H9 (cell line): Measurements from ENCODE around the gene AKAP12. TPM values are rescaled to one million over a fixed set of nuclear protein-coding genes. Genes with fewer than 3 reads are reported as not detected.

Source experiments
- DNase-seq: peaks from one replicate; pipeline ENCODE4 v3.0.0-alpha.2; 2017
- H2AFZ ChIP-seq: one replicate; pipeline ENCODE4 v1.6.1; 2013; ENCODE audit warnings: mild to moderate bottlenecking, low read length, control low read depth, moderate library complexity
- H2AK5ac ChIP-seq: 2 replicates; pipeline ENCODE4 v1.6.1; 2013; ENCODE audit warnings: low read length, control low read depth, mixed read lengths; ENCODE audit not compliant: insufficient read length
- H2BK120ac ChIP-seq: one replicate; pipeline ENCODE4 v1.6.1; 2013; ENCODE audit warnings: low read depth, mild to moderate bottlenecking, low read length, control low read depth, inconsistent platforms; ENCODE audit not compliant: poor library complexity, severe bottlenecking
- H2BK12ac ChIP-seq: 2 replicates; pipeline ENCODE4 v1.6.1; 2013; ENCODE audit warnings: low read length, control low read depth, mixed read lengths, low read depth; ENCODE audit not compliant: insufficient read length
- H2BK15ac ChIP-seq: 2 replicates; pipeline ENCODE4 v1.6.1; 2013; ENCODE audit warnings: low read depth, low read length, control low read depth
- H2BK20ac ChIP-seq: one replicate; pipeline ENCODE4 v1.6.1; 2013; ENCODE audit warnings: low read depth, mild to moderate bottlenecking, low read length, control low read depth, inconsistent platforms; ENCODE audit not compliant: poor library complexity, severe bottlenecking
- H2BK5ac ChIP-seq: 2 replicates; pipeline ENCODE4 v1.6.1; 2013; ENCODE audit warnings: low read length, control low read depth, mixed read lengths; ENCODE audit not compliant: insufficient read length
- H3K14ac ChIP-seq: 2 replicates; pipeline ENCODE4 v1.6.1; 2013; ENCODE audit warnings: low read length, control low read depth; ENCODE audit not compliant: insufficient read depth
- H3K18ac ChIP-seq: 2 replicates; pipeline ENCODE4 v1.6.1; 2013; ENCODE audit warnings: low read depth, mild to moderate bottlenecking, mixed read lengths, low read length, control low read depth; ENCODE audit not compliant: insufficient read length
- H3K23ac ChIP-seq: 2 replicates; pipeline ENCODE4 v1.6.1; 2013; ENCODE audit warnings: low read length, control low read depth, mixed read lengths, low read depth; ENCODE audit not compliant: insufficient read length
- H3K23me2 ChIP-seq: 2 replicates; pipeline ENCODE4 v1.6.1; 2013; ENCODE audit warnings: low read depth, mild to moderate bottlenecking, mixed read lengths, low read length, control low read depth; ENCODE audit not compliant: insufficient read length, poor library complexity, severe bottlenecking
- H3K27ac ChIP-seq: 2 replicates; pipeline ENCODE4 v1.5.1; 2013; ENCODE audit warnings: low read length, control low read depth, mixed read lengths, low read depth; ENCODE audit not compliant: insufficient read length
- H3K27me3 ChIP-seq: 2 replicates; pipeline ENCODE4 v1.6.1; 2013; ENCODE audit warnings: low read length, control low read depth, inconsistent platforms; ENCODE audit not compliant: insufficient read depth
- H3K4ac ChIP-seq: 2 replicates; pipeline ENCODE4 v1.6.1; 2013; ENCODE audit warnings: low read depth, mild to moderate bottlenecking, control low read depth, inconsistent platforms, low read length, moderate library complexity
- H3K4me1 ChIP-seq: 2 replicates; pipeline ENCODE4 v1.6.1; 2013; ENCODE audit warnings: low read length, control low read depth, inconsistent platforms; ENCODE audit not compliant: insufficient read depth
- H3K4me2 ChIP-seq: 2 replicates; pipeline ENCODE4 v1.6.1; 2013; ENCODE audit warnings: low read length, control low read depth, mixed read lengths; ENCODE audit not compliant: insufficient read length, insufficient read depth
- H3K56ac ChIP-seq: 2 replicates; pipeline ENCODE4 v1.6.1; 2013; ENCODE audit warnings: low read depth, mild to moderate bottlenecking, mixed read lengths, low read length, control low read depth; ENCODE audit not compliant: insufficient read length
- H3K79me1 ChIP-seq: 2 replicates; pipeline ENCODE4 v1.6.1; 2013; ENCODE audit warnings: low read depth, mild to moderate bottlenecking, moderate library complexity, low read length, control low read depth, inconsistent platforms; ENCODE audit not compliant: insufficient read depth, poor library complexity, severe bottlenecking
- H3K79me2 ChIP-seq: 2 replicates; pipeline ENCODE4 v1.6.1; 2013; ENCODE audit warnings: low read length, control low read depth, inconsistent platforms; ENCODE audit not compliant: insufficient read depth
- H3K9ac ChIP-seq: 2 replicates; pipeline ENCODE4 v1.6.1; 2013; ENCODE audit warnings: low read length, control low read depth, mixed read lengths; ENCODE audit not compliant: insufficient read length; ENCODE audit errors: extremely low read depth
- H3K9me3 ChIP-seq: one replicate; pipeline ENCODE4 v1.6.1; 2013; ENCODE audit warnings: low read depth, low read length, inconsistent platforms; ENCODE audit not compliant: control insufficient read depth
- H3T11ph ChIP-seq: one replicate; pipeline ENCODE4 v1.6.1; 2013; ENCODE audit warnings: mild to moderate bottlenecking, low read length, control low read depth, inconsistent platforms
- H4K20me1 ChIP-seq: one replicate; pipeline ENCODE4 v1.6.1; 2013; ENCODE audit not compliant: control insufficient read depth, insufficient read length, insufficient read depth
- H4K5ac ChIP-seq: 2 replicates; pipeline ENCODE4 v1.6.1; 2013; ENCODE audit warnings: low read depth, mild to moderate bottlenecking, mixed read lengths, low read length, control low read depth; ENCODE audit not compliant: insufficient read length
- H4K8ac ChIP-seq: replicated peaks from 2 replicates; pipeline ENCODE4 v1.6.1; 2013; ENCODE audit warnings: low read length, control low read depth, mixed read lengths, low read depth; ENCODE audit not compliant: insufficient read length
- H4K91ac ChIP-seq: 2 replicates; pipeline ENCODE4 v1.6.1; 2013; ENCODE audit warnings: low read depth, mild to moderate bottlenecking, moderate library complexity, mixed read lengths, low read length, control low read depth; ENCODE audit not compliant: insufficient read length
- H3K27ac Mint-ChIP-seq, 3 experiments: 2 replicates in 2 of 3; 3 replicates in 1 of 3; pipeline ENCODE4 v1.8.0; 2020 to 2021; ENCODE audit warnings: mixed read lengths in 3 of 3, mild to moderate bottlenecking in 1 of 3, moderate library complexity in 1 of 3
- H3K27me3 Mint-ChIP-seq: 2 replicates; pipeline ENCODE4 v1.8.0; 2021; ENCODE audit warnings: low read depth, mild to moderate bottlenecking, moderate library complexity, mixed read lengths
- H3K36me3 Mint-ChIP-seq, 3 experiments: 2 replicates in 2 of 3; 3 replicates in 1 of 3; pipeline ENCODE4 v1.8.0; 2020 to 2021; ENCODE audit warnings: low read depth in 3 of 3, mixed read lengths in 3 of 3; ENCODE audit not compliant: insufficient read depth in 1 of 3
- H3K4me1 Mint-ChIP-seq, 2 experiments: 2 replicates each; pipeline ENCODE4 v1.8.0; 2020; ENCODE audit warnings: mixed read lengths in 2 of 2
- H3K4me3 Mint-ChIP-seq, 2 experiments: 2 replicates in 1 of 2; 3 replicates in 1 of 2; pipeline ENCODE4 v1.8.0; 2020 to 2021; ENCODE audit warnings: mild to moderate bottlenecking in 2 of 2, mixed read lengths in 2 of 2, moderate library complexity in 1 of 2
- H3K9me3 Mint-ChIP-seq, 2 experiments: 2 replicates in 1 of 2; 3 replicates in 1 of 2; pipeline ENCODE4 v1.8.0; 2020; ENCODE audit warnings: mild to moderate bottlenecking in 2 of 2, mixed read lengths in 2 of 2, moderate library complexity in 1 of 2
- WGBS: extraction: QIAGEN DNeasy Blood & Tissue Kit; methylation state at CpG from one replicate; pipeline ENCODE4 v1.1.7; 2013; ENCODE audit warnings: missing lambda C conversion rate, low lambda C conversion rate, mixed read lengths; ENCODE audit not compliant: insufficient read length; ENCODE audit errors: extremely low coverage; 5-methylcytosine and 5-hydroxymethylcytosine counted together
- total RNA-seq: library from RNA; stranded (reverse); gene quantifications from 2 replicates; pipeline ENCODE4 v1.2.1, GENCODE V29; 2021
- TF ChIP-seq, protein P1 (sequence below): fragments of 200-600 bp; sonication (generic); conservative IDR thresholded peaks from 3 replicates; pipeline ENCODE4 v1.8.0; 2021; ENCODE audit warnings: antibody characterized with exemption, mild to moderate bottlenecking

AKAP12 gene
- total RNA-seq, 1 experiment from 2014 or later, result 52.3 TPM

DNA sequence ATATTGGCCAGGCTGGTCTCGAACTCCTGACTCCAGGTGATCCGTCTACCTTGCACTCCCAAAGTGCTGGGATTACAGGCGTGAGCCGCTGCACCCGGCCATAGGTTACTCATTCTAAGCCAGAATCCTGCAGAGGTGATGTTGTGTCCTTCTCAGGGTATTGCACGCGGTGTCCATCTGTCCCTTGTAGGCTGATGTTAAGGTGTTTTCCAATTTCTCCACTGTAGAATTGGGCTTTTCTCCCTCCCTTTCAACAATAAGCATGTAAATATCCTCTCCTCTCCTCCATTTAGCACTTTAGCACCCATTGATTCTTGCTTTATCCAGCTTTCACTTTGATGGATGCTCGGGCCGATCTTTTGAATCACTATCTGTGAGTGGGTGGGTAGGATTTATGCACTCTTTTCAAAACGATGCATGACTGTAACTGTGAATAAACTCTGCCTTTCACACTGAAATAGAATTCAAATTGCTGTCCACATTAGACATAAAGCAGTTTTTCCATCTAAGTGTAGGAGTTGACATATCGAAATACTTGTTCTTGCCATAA lies 99.0 kb downstream of the AKAP12 start:
- Histone ChIP-seq H3K27me3 (no peaks in the 10 kb centered on the region), H2AK5ac (no peak overlapping the region), H3K79me2 (no peaks in the 10 kb centered on the region), H4K5ac (no peak overlapping the region), H3K23me2 (no peaks in the 10 kb centered on the region), H3K18ac (no peak overlapping the region), H4K91ac (no peak overlapping the region), H3K4me1 (no peaks in the 10 kb centered on the region), H3K14ac (no peak overlapping the region), H3K23ac (no peak overlapping the region), H2BK20ac (no peak overlapping the region), H3K4ac (no peak overlapping the region), H3K9me3 (no peaks in the 10 kb centered on the region), H4K8ac (no peak overlapping the region), H4K20me1 (no peaks in the 10 kb centered on the region), H2BK12ac (no peak overlapping the region), H3K4me2 (no peak overlapping the region), H3K9ac (no peak overlapping the region), H2AFZ (no peak overlapping the region), H2BK5ac (no peak overlapping the region), H2BK120ac (no peak overlapping the region), H3K27ac (no peak overlapping the region), H3K79me1 (no peaks in the 10 kb centered on the region), H2BK15ac (no peak overlapping the region), H3T11ph (no peak overlapping the region), H3K56ac (no peak overlapping the region)
- H3K4me3 Mint-ChIP-seq, result no peak overlapping the region
- no peak for DNase-seq
- TF ChIP-seq, protein P1, sequence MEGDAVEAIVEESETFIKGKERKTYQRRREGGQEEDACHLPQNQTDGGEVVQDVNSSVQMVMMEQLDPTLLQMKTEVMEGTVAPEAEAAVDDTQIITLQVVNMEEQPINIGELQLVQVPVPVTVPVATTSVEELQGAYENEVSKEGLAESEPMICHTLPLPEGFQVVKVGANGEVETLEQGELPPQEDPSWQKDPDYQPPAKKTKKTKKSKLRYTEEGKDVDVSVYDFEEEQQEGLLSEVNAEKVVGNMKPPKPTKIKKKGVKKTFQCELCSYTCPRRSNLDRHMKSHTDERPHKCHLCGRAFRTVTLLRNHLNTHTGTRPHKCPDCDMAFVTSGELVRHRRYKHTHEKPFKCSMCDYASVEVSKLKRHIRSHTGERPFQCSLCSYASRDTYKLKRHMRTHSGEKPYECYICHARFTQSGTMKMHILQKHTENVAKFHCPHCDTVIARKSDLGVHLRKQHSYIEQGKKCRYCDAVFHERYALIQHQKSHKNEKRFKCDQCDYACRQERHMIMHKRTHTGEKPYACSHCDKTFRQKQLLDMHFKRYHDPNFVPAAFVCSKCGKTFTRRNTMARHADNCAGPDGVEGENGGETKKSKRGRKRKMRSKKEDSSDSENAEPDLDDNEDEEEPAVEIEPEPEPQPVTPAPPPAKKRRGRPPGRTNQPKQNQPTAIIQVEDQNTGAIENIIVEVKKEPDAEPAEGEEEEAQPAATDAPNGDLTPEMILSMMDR, result no peak
- H3K4me1 Mint-ChIP-seq, result peaks cover 0 to 4% of the 10 kb centered on the region in 2 experiments; a peak in 1 of 4 replicates
- no peaks in the 10 kb centered on the region for H3K27me3 Mint-ChIP-seq
- peaks cover 0 to 7% (median 0%) of the 10 kb centered on the region in 3 experiments; a peak in 4 of 7 replicates for H3K36me3 Mint-ChIP-seq
- WGBS, result no CpG with 5 or more reads among the region's 11 CpGs
- no peaks in the 10 kb centered on the region; a peak in 1 of 5 replicates for H3K9me3 Mint-ChIP-seq
- no peak overlapping the region for H3K27ac Mint-ChIP-seq
